ENCODE results near the gene LY6G6C.

DNA sequence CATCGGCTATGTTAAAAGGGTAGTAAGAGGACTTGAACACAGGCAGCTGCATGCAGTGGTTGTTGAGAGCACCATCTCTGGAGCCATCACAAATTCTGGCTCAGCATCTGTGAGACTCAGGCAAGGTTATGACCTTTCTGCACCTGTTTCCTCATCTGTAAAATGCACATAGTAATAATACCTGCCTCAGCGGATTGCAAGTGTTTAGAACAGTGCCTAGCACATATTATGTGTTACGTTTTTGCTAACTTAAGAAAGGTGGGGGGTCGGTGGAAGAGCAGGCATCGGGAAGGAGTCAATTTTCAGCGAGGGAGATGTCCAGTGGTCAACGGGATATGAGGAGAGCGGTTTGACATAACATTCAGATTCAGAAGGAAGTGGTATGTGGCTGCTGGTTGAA is 43.6 kb downstream of the LY6G6C start:
- TF ChIP-seq, protein P1, sequence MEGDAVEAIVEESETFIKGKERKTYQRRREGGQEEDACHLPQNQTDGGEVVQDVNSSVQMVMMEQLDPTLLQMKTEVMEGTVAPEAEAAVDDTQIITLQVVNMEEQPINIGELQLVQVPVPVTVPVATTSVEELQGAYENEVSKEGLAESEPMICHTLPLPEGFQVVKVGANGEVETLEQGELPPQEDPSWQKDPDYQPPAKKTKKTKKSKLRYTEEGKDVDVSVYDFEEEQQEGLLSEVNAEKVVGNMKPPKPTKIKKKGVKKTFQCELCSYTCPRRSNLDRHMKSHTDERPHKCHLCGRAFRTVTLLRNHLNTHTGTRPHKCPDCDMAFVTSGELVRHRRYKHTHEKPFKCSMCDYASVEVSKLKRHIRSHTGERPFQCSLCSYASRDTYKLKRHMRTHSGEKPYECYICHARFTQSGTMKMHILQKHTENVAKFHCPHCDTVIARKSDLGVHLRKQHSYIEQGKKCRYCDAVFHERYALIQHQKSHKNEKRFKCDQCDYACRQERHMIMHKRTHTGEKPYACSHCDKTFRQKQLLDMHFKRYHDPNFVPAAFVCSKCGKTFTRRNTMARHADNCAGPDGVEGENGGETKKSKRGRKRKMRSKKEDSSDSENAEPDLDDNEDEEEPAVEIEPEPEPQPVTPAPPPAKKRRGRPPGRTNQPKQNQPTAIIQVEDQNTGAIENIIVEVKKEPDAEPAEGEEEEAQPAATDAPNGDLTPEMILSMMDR (conservative IDR thresholded peaks at IDR 0.05) = no peak
- no peak for TF ChIP-seq EZH2 (IDR thresholded peaks at IDR 0.05; ENCODE audit: low read depth)

Data from PC-9 (cell line).